ENCODE results near the gene SORCS2.

Gene SORCS2

GRCh38 chr4:7247521-7247920 lies 55.2 kb downstream of the SORCS2 start:
- no peak for DNase-seq (ENCODE audit: low read depth)

GRCh38 chr4:7247946-7248345 lies 55.6 kb downstream of the SORCS2 start:
- DNase-seq (ENCODE audit: low read depth): no peak

GRCh38 chr4:7248857-7249256 lies 56.5 kb downstream of the SORCS2 start:
- no peak for DNase-seq (ENCODE audit: low read depth)

GRCh38 chr4:7251321-7251720 lies 59.0 kb downstream of the SORCS2 start:
- DNase-seq (ENCODE audit: low read depth): no peak

- DNase-seq (ENCODE audit: low read depth): no peak
These were observed 59.7 kb downstream of the SORCS2 start for GRCh38 chr4:7252051-7252450.

GRCh38 chr4:7252510-7253340 lies 60.4 kb downstream of the SORCS2 start:
- no peak for DNase-seq (ENCODE audit: low read depth)

- DNase-seq (ENCODE audit: low read depth): no peak
These were observed 61.0 kb downstream of the SORCS2 start for GRCh38 chr4:7253341-7253700.

GRCh38 chr4:7253837-7254236 lies 61.5 kb downstream of the SORCS2 start:
- DNase-seq (ENCODE audit: low read depth): no peak

GRCh38 chr4:7254736-7255487 lies 62.6 kb downstream of the SORCS2 start:
- no peak for DNase-seq (ENCODE audit: low read depth)

GRCh38 chr4:7255488-7255881 lies 63.1 kb downstream of the SORCS2 start:
- no peak for DNase-seq (ENCODE audit: low read depth)

GRCh38 chr4:7255996-7256395 lies 63.7 kb downstream of the SORCS2 start:
- no peak for DNase-seq (ENCODE audit: low read depth)

- DNase-seq (ENCODE audit: low read depth): no peak
These were observed 64.9 kb downstream of the SORCS2 start for GRCh38 chr4:7256984-7257810.

- no peak for DNase-seq (ENCODE audit: low read depth)
These were observed 66.7 kb downstream of the SORCS2 start for GRCh38 chr4:7259039-7259438.

- DNase-seq (ENCODE audit: low read depth): no peak
These were observed 68.2 kb downstream of the SORCS2 start for GRCh38 chr4:7260569-7260968.

GRCh38 chr4:7261087-7261486 lies 68.7 kb downstream of the SORCS2 start:
- peak; percentile 6 for DNase-seq (ENCODE audit: low read depth)

GRCh38 chr4:7261536-7261935 lies 69.2 kb downstream of the SORCS2 start:
- no peak for DNase-seq (ENCODE audit: low read depth)

GRCh38 chr4:7262134-7262533 lies 69.8 kb downstream of the SORCS2 start:
- no peak for DNase-seq (ENCODE audit: low read depth)

- DNase-seq (ENCODE audit: low read depth): no peak
These were observed 70.8 kb downstream of the SORCS2 start for GRCh38 chr4:7263166-7263565.

- DNase-seq (ENCODE audit: low read depth): no peak
These were observed 72.4 kb downstream of the SORCS2 start for GRCh38 chr4:7264694-7265093.

- DNase-seq (ENCODE audit: low read depth): peak; percentile 91
These were observed 74.4 kb downstream of the SORCS2 start for GRCh38 chr4:7266525-7267292.

- DNase-seq (ENCODE audit: low read depth): no peak
These were observed 75.5 kb downstream of the SORCS2 start for GRCh38 chr4:7267829-7268228.

GRCh38 chr4:7268941-7269340 lies 76.6 kb downstream of the SORCS2 start:
- no peak for DNase-seq (ENCODE audit: low read depth)
